Measurements from ENCODE around the gene COCH.

Gene COCH

GRCh38 chr14:30874120-30874998 is at the start of gene COCH:
Gene COCH (plus strand): TSS chr14:30874559. CDS start chr14:30874939, 380 bp downstream.
- peak; percentile 35 for TF ChIP-seq CTCF (IDR thresholded peaks at IDR 0.05; ENCODE audit: borderline replicate concordance, control extremely low read depth, extremely low read depth, insufficient read depth, missing control alignments)
- peak; percentile 88 for DNase-seq (ENCODE audit: low spot score)
- in situ Hi-C loops (cut with MboI; ENCODE audit: low sequenced_read_pairs, unreplicated experiment): no loop called here

GRCh38 chr14:30826070-30826469 is 48.3 kb upstream of the COCH start:
- no peak for DNase-seq (ENCODE audit: low spot score)
- in situ Hi-C loops (cut with MboI; ENCODE audit: low sequenced_read_pairs, unreplicated experiment): no loop called here
- TF ChIP-seq CTCF (IDR thresholded peaks at IDR 0.05; ENCODE audit: borderline replicate concordance, control extremely low read depth, extremely low read depth, insufficient read depth, missing control alignments): no peak

GRCh38 chr14:30829853-30830252 is 44.5 kb upstream of the COCH start:
- no peak for DNase-seq (ENCODE audit: low spot score)
- in situ Hi-C loops (cut with MboI; ENCODE audit: low sequenced_read_pairs, unreplicated experiment): no loop called here
- TF ChIP-seq CTCF (IDR thresholded peaks at IDR 0.05; ENCODE audit: borderline replicate concordance, control extremely low read depth, extremely low read depth, insufficient read depth, missing control alignments): no peak

- in situ Hi-C loops (cut with MboI; ENCODE audit: low sequenced_read_pairs, unreplicated experiment): no loop called here
These were observed 40.0 kb upstream of the COCH start for GRCh38 chr14:30834353-30834752.

GRCh38 chr14:30838351-30838750 is 36.0 kb upstream of the COCH start:
- in situ Hi-C loops (cut with MboI; ENCODE audit: low sequenced_read_pairs, unreplicated experiment): no loop called here
- no peak for DNase-seq (ENCODE audit: low spot score)
- no peak for TF ChIP-seq CTCF (IDR thresholded peaks at IDR 0.05; ENCODE audit: borderline replicate concordance, control extremely low read depth, extremely low read depth, insufficient read depth, missing control alignments)

More at GRCh38 chr14:30834353-30834752, 40.0 kb upstream of the COCH start:
- no peak for DNase-seq (ENCODE audit: low spot score)
- no peak for TF ChIP-seq CTCF (IDR thresholded peaks at IDR 0.05; ENCODE audit: borderline replicate concordance, control extremely low read depth, extremely low read depth, insufficient read depth, missing control alignments)

- DNase-seq (ENCODE audit: low spot score): no peak
- in situ Hi-C loops (cut with MboI; ENCODE audit: low sequenced_read_pairs, unreplicated experiment): no loop called here
- no peak for TF ChIP-seq CTCF (IDR thresholded peaks at IDR 0.05; ENCODE audit: borderline replicate concordance, control extremely low read depth, extremely low read depth, insufficient read depth, missing control alignments)
These were observed 34.1 kb upstream of the COCH start for GRCh38 chr14:30840086-30840779.

Data from GM13976 (cell line).